ENCODE data around the gene ANKLE1. TPM values are rescaled to one million over a fixed set of nuclear protein-coding genes. Genes with fewer than 3 reads are reported as not detected.
A peak's percentile ranks its signal among the peaks of the same experiment; 100 is the strongest.

Gene ANKLE1
- total and polyA plus RNA-seq, 2 experiments from 2014 or later: 9.1 to 20.2 TPM

DNA sequence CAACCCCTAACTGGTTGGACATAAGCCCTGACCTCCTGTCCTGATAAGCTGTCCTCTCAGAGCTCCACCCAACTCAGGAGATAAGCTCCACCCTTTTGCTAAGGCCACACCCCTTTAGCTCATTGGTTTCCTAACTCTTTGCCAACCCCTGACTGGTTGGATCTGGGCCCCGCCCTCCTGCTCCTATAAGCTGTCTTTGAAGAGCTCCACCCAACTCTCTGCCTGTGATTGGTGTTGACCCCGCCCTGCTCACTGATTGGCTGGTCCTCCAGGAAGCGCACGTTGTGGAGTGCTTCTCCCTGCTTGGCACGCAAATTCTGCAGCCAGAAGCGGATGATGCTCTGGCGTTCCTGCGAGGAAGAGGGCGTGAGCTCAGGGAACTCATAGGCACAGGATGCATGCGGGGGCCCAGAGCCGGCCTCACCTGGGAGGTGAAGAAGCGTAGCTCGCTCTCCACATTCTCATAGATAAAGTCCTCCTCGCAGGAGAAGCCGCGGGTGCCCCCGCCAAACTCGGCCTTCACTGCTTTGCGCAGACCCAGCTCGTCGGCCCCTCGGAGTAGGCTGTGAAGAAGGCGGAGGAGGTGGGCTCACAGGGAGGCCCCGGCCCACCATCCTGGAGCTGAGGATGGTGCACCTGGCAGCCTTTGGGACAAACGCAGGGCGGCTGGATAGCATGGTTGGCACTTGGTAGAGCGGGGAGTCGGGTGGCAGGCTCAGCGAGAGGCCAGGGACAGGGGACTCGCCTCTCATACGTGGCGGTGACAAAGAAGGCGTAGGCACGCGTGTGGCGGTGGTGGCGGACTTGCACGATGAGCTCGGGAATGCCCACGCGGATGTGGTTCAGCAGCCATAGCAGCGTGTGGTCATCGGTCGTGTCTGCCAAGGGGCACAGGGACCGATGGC, 51.2 kb downstream of the ANKLE1 start:
- Mint-ChIP-seq H3K36me3 (ENCODE audit: low read depth) (peaks cover 18% of the 10 kb centered on the region), H3K9me3 (peaks cover 5% of the 10 kb centered on the region; the same call in 2 of the 3 replicates), H3K27me3 (ENCODE audit: insufficient read depth, low read depth, poor library complexity) (peaks cover 19% of the 10 kb centered on the region), H3K27ac (no peak overlapping the region), H3K4me3 (peak overlapping the region; percentile 51), H3K4me1 (peaks cover 20% of the 10 kb centered on the region)
- ATAC-seq (peak; percentile 6), DNase-seq (ENCODE audit: low spot score) (peak; percentile 94)
- no peak overlapping the region for H3K27ac ChIP-seq (ENCODE audit: low read depth)
- no peaks in the 10 kb centered on the region for H3K9me2 ChIP-seq (ENCODE audit: insufficient read depth)
- H3K4me2 ChIP-seq: 0 out of 2 replicates have a peak overlapping the region, but pooled peaks have one; percentile 20
- no peaks in the 10 kb centered on the region for H4K20me1 ChIP-seq (replicated peaks; ENCODE audit: insufficient read depth)
- peaks cover 9% of the 10 kb centered on the region; the same call in 1 of the 2 replicates for H3K27me3 ChIP-seq (ENCODE audit: insufficient read depth)
- H3K36me3 ChIP-seq (ENCODE audit: insufficient read depth): no peaks in the 10 kb centered on the region
- peaks cover 14% of the 10 kb centered on the region for H3F3A ChIP-seq (replicated peaks; ENCODE audit: low read depth)
- no peaks in the 10 kb centered on the region; the same call in 1 of the 2 replicates for H3K4me1 ChIP-seq (ENCODE audit: insufficient read depth)
- no peak for TF ChIP-seq EZH2phosphoT487 (IDR thresholded peaks at IDR 0.05; ENCODE audit: unreplicated experiment)
- TF ChIP-seq, protein P1, sequence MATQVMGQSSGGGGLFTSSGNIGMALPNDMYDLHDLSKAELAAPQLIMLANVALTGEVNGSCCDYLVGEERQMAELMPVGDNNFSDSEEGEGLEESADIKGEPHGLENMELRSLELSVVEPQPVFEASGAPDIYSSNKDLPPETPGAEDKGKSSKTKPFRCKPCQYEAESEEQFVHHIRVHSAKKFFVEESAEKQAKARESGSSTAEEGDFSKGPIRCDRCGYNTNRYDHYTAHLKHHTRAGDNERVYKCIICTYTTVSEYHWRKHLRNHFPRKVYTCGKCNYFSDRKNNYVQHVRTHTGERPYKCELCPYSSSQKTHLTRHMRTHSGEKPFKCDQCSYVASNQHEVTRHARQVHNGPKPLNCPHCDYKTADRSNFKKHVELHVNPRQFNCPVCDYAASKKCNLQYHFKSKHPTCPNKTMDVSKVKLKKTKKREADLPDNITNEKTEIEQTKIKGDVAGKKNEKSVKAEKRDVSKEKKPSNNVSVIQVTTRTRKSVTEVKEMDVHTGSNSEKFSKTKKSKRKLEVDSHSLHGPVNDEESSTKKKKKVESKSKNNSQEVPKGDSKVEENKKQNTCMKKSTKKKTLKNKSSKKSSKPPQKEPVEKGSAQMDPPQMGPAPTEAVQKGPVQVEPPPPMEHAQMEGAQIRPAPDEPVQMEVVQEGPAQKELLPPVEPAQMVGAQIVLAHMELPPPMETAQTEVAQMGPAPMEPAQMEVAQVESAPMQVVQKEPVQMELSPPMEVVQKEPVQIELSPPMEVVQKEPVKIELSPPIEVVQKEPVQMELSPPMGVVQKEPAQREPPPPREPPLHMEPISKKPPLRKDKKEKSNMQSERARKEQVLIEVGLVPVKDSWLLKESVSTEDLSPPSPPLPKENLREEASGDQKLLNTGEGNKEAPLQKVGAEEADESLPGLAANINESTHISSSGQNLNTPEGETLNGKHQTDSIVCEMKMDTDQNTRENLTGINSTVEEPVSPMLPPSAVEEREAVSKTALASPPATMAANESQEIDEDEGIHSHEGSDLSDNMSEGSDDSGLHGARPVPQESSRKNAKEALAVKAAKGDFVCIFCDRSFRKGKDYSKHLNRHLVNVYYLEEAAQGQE (IDR thresholded peaks at IDR 0.05; ENCODE audit: unreplicated experiment): no peak
- TF ChIP-seq CREB1 (CRISPR knock-in tag; IDR thresholded peaks at IDR 0.05; ENCODE audit: low read depth): no peak
- peak; percentile 46 for TF ChIP-seq POLR2AphosphoS5 (IDR thresholded peaks at IDR 0.05; ENCODE audit: low read depth)
- TF ChIP-seq, protein P2, sequence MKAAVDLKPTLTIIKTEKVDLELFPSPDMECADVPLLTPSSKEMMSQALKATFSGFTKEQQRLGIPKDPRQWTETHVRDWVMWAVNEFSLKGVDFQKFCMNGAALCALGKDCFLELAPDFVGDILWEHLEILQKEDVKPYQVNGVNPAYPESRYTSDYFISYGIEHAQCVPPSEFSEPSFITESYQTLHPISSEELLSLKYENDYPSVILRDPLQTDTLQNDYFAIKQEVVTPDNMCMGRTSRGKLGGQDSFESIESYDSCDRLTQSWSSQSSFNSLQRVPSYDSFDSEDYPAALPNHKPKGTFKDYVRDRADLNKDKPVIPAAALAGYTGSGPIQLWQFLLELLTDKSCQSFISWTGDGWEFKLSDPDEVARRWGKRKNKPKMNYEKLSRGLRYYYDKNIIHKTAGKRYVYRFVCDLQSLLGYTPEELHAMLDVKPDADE (IDR thresholded peaks at IDR 0.05): no peak
- no peak for TF ChIP-seq ZNF331 (CRISPR knock-in tag; IDR thresholded peaks at IDR 0.05; ENCODE audit: low read depth)
- H3K79me2 ChIP-seq (replicated peaks; ENCODE audit: insufficient read depth): no peaks in the 10 kb centered on the region
- peak overlapping the region; percentile 12; the same call in 1 of the 2 replicates for H3K4me3 ChIP-seq
- no peak overlapping the region for H2AFZ ChIP-seq

DNA sequence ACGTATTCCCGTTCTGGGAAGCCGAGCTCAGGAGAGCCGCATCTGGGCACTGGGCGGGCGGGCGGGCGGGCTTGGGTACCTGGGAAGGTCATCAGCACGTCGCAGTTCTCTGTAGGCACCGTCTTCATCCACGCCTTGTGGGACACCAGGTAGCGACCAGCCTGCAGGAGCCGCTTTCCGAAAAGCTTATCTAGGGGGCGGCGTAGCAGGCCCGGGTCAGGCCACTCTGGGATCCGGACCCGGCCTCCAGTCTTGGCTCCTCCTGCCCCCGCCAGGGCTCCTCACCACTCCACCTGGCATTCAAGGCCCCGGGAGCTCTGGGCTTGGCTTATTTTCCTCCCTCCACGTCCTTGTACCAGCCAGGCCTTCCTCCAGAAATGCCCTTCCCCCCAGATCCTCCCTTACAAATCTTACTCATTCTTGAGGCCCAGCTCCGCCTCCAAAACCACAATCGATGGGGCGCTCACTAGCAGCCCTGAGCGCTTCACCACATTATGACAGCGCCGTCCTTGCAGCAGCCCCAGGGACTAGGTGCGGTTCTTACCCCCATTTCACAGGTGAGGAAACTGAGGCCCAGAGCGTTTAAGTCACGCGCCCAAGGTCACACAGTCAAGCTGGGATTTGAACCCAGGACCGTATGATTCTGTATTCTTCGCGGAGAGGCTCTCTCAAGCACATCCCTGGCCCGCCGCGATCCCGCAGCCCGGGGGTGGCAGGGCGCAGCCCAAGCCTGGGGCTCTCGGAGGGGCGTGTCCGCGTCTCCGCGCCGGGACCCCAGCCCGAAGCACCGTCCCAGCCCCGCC, 52.1 kb downstream of the ANKLE1 start:
- H3K36me3 Mint-ChIP-seq (ENCODE audit: low read depth): peaks cover 25% of the 10 kb centered on the region
- Histone ChIP-seq H3K79me2 (replicated peaks; ENCODE audit: insufficient read depth) (no peaks in the 10 kb centered on the region), H3K27me3 (ENCODE audit: insufficient read depth) (peaks cover 9% of the 10 kb centered on the region; the same call in 1 of the 2 replicates), H3K27ac (ENCODE audit: low read depth) (no peak overlapping the region), H3F3A (replicated peaks; ENCODE audit: low read depth) (peaks cover 12% of the 10 kb centered on the region), H3K4me3 (peak overlapping the region; percentile 94), H2AFZ (peak overlapping the region; percentile 84; the same call in 1 of the 2 replicates), H3K4me2 (peak overlapping the region; percentile 80), H3K4me1 (ENCODE audit: insufficient read depth) (peaks cover 7% of the 10 kb centered on the region; the same call in 1 of the 2 replicates), H3K9me2 (ENCODE audit: insufficient read depth) (no peaks in the 10 kb centered on the region), H4K20me1 (replicated peaks; ENCODE audit: insufficient read depth) (no peaks in the 10 kb centered on the region), H3K36me3 (ENCODE audit: insufficient read depth) (no peaks in the 10 kb centered on the region)
- TF ChIP-seq, protein P3, sequence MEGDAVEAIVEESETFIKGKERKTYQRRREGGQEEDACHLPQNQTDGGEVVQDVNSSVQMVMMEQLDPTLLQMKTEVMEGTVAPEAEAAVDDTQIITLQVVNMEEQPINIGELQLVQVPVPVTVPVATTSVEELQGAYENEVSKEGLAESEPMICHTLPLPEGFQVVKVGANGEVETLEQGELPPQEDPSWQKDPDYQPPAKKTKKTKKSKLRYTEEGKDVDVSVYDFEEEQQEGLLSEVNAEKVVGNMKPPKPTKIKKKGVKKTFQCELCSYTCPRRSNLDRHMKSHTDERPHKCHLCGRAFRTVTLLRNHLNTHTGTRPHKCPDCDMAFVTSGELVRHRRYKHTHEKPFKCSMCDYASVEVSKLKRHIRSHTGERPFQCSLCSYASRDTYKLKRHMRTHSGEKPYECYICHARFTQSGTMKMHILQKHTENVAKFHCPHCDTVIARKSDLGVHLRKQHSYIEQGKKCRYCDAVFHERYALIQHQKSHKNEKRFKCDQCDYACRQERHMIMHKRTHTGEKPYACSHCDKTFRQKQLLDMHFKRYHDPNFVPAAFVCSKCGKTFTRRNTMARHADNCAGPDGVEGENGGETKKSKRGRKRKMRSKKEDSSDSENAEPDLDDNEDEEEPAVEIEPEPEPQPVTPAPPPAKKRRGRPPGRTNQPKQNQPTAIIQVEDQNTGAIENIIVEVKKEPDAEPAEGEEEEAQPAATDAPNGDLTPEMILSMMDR (conservative IDR thresholded peaks at IDR 0.05; ENCODE audit: low read depth in 2 of 2): peak; percentile 10 to 34; a peak in 3 of 4 replicates
- TF ChIP-seq, protein P1 (IDR thresholded peaks at IDR 0.05; ENCODE audit: unreplicated experiment): no peak
- TF ChIP-seq EZH2phosphoT487 (IDR thresholded peaks at IDR 0.05; ENCODE audit: unreplicated experiment) (no peak), POLR2AphosphoS5 (IDR thresholded peaks at IDR 0.05; ENCODE audit: low read depth) (no peak), JUNB (IDR thresholded peaks at IDR 0.05; ENCODE audit: unreplicated experiment) (no peak), ZNF331 (CRISPR knock-in tag; IDR thresholded peaks at IDR 0.05; ENCODE audit: low read depth) (no peak)
- H3K9me3 Mint-ChIP-seq: peaks cover 5% of the 10 kb centered on the region; the same call in 2 of the 3 replicates
- peak overlapping the region; percentile 78; the same call in 1 of the 2 replicates for H3K27ac Mint-ChIP-seq
- ATAC-seq: peak; percentile 2
- peak overlapping the region; percentile 88 for H3K4me3 Mint-ChIP-seq
- DNase-seq (ENCODE audit: low spot score): peak; percentile 74
- peaks cover 26% of the 10 kb centered on the region for H3K4me1 Mint-ChIP-seq
- peaks cover 22% of the 10 kb centered on the region for H3K27me3 Mint-ChIP-seq (ENCODE audit: insufficient read depth, low read depth, poor library complexity)

All from GM23338 (cell line).